ENCODE measurements around the gene CCDC7.

- no peak for TF ChIP-seq CTCF (conservative IDR thresholded peaks at IDR 0.05; ENCODE audit: low read length)
- no peak for TF ChIP-seq EZH2phosphoT487 (IDR thresholded peaks at IDR 0.05; ENCODE audit: borderline replicate concordance)
Measured at GRCh38 chr10:32922170-32922569, 476.2 kb downstream of the CCDC7 start.
